ENCODE data around the gene TMPRSS13. TPM values are rescaled to one million over a fixed set of nuclear protein-coding genes. Genes with fewer than 3 reads are reported as not detected.

The TMPRSS13 gene
- total RNA-seq, 1 experiment from 2014 or later: 0.50 TPM

DNA sequence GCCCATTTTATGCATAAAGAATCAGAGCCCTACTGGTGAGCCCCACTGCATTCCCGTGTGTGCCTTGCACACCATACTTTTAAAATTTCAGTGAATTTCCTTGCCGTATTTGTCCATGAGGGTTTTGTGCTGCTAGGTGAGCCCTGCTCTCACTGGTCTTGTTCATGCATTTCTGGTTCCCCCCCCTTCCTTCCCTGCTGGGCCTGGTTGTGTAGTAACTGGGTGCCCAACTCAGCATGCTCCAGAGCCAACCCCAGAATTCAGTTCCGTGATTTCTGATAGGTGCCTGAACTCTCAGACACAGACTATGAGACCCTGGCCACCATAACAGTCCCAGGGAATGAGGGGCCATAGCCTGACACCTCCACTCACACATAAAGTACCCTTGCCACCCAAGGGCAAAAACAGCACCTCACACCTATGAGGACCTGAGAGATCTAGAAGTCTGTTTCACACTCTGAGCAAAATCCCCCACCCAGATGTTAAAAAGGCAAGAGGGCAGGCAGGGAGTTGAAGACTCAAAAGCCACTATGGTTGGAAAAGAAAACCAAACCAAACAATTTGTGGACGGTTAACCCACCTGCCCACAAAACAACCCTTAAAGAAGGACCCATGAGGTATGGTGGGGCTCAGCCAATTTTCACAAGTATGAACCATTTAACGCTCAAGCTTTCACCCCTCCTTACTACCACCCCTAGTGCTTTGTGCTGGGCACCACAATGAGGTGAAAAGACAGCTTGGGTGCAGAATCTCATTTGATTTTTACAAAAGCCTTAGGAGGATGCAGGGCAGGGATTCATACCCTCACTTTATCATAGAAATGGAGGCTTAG, 40.2 kb upstream of the TMPRSS13 start:
- peaks cover 7% of the 10 kb centered on the region for H3K27me3 Mint-ChIP-seq (ENCODE audit: low read depth)
- TF ChIP-seq CTCF (conservative IDR thresholded peaks at IDR 0.05): no peak

More for the DNA sequence above, 40.2 kb upstream of the TMPRSS13 start:
- Mint-ChIP-seq H3K9me3 (no peaks in the 10 kb centered on the region), H3K4me3 (no peak overlapping the region), H3K36me3 (ENCODE audit: insufficient read depth in 1 of 3, low read depth in 3 of 3) (no peaks in the 10 kb centered on the region), H3K4me1 (no peaks in the 10 kb centered on the region), H3K27ac (no peak overlapping the region)
- no peak overlapping the region for H3K23ac ChIP-seq (ENCODE audit: insufficient read length, low read depth, low read length)
- H2BK12ac ChIP-seq (ENCODE audit: insufficient read length, low read depth, low read length): no peak overlapping the region
- no peak overlapping the region for H3K9ac ChIP-seq (ENCODE audit: extremely low read depth, insufficient read length, low read length)
- H3K56ac ChIP-seq (ENCODE audit: insufficient read length, low read depth, low read length): no peak overlapping the region
- H3K79me1 ChIP-seq (ENCODE audit: insufficient read depth, low read depth, low read length, poor library complexity, severe bottlenecking): no peaks in the 10 kb centered on the region
- no peak overlapping the region for H3T11ph ChIP-seq (ENCODE audit: low read length)
- no peak for DNase-seq
- no peak overlapping the region for H2AK5ac ChIP-seq (ENCODE audit: insufficient read length, low read length)
- no peaks in the 10 kb centered on the region for H3K9me3 ChIP-seq (ENCODE audit: control insufficient read depth, low read depth, low read length)
- no peaks in the 10 kb centered on the region for H3K4me1 ChIP-seq (ENCODE audit: insufficient read depth, low read length)
- H4K20me1 ChIP-seq (ENCODE audit: control insufficient read depth, insufficient read depth, insufficient read length): no peaks in the 10 kb centered on the region
- H2BK15ac ChIP-seq (ENCODE audit: low read depth, low read length): no peak overlapping the region
- WGBS (ENCODE audit: extremely low coverage, insufficient read length, low lambda C conversion rate): no CpG with 5 or more reads among the region's 5 CpGs
- no peak overlapping the region for H2BK20ac ChIP-seq (ENCODE audit: low read depth, low read length, poor library complexity, severe bottlenecking)
- H3K4me2 ChIP-seq (ENCODE audit: insufficient read depth, insufficient read length, low read length): no peak overlapping the region
- H4K5ac ChIP-seq (ENCODE audit: insufficient read length, low read depth, low read length): no peak overlapping the region
- H3K27ac ChIP-seq (ENCODE audit: insufficient read length, low read depth, low read length): no peak overlapping the region
- no peak overlapping the region for H3K4ac ChIP-seq (ENCODE audit: low read depth, low read length)
- H4K91ac ChIP-seq (ENCODE audit: insufficient read length, low read depth, low read length): no peak overlapping the region
- no peak overlapping the region for H3K18ac ChIP-seq (ENCODE audit: insufficient read length, low read depth, low read length)
- no peaks in the 10 kb centered on the region for H3K79me2 ChIP-seq (ENCODE audit: insufficient read depth, low read length)
- H4K8ac ChIP-seq (replicated peaks; ENCODE audit: insufficient read length, low read depth, low read length): no peak overlapping the region
- H3K27me3 ChIP-seq (ENCODE audit: insufficient read depth, low read length): no peaks in the 10 kb centered on the region; the same call in 1 of the 2 replicates
- no peak overlapping the region for H2BK5ac ChIP-seq (ENCODE audit: insufficient read length, low read length)
- H3K14ac ChIP-seq (ENCODE audit: insufficient read depth, low read length): no peak overlapping the region
- no peak overlapping the region for H2AFZ ChIP-seq (ENCODE audit: low read length)
- H3K23me2 ChIP-seq (ENCODE audit: insufficient read length, low read depth, low read length, poor library complexity, severe bottlenecking): no peaks in the 10 kb centered on the region
- no peak overlapping the region for H2BK120ac ChIP-seq (ENCODE audit: low read depth, low read length, poor library complexity, severe bottlenecking)
